GM18907 (cell line): ENCODE measurements around the gene UGT1A4.

Experiments
- ATAC-seq: cut with Tn5 transposase; IDR thresholded peaks from one replicate; pipeline ENCODE4 v1.9.1; 2021; ENCODE audit warnings: mild to moderate bottlenecking, moderate library complexity; ENCODE audit not compliant: unreplicated experiment

Gene UGT1A4

DNA sequence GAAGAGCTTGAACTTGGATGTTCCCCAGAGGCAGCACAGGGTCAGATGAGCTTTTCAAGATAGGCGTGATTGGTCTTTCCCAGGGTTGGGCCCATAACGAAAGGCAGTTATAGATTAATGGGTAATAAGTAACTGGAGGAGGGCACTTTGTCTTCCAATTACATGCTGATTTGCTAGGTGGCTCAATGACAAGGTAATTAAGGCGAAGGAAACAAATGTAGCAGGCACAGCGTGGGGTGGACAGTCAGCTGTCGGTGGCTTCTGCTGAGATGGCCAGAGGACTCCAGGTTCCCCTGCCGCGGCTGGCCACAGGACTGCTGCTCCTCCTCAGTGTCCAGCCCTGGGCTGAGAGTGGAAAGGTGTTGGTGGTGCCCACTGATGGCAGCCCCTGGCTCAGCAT is at the start of gene UGT1A4:
Gene UGT1A4 (plus strand): TSS at position 185 of the 400 bp plus-strand sequence. CDS start 85 bp downstream, at position 270.
- ATAC-seq, result no peak

DNA sequence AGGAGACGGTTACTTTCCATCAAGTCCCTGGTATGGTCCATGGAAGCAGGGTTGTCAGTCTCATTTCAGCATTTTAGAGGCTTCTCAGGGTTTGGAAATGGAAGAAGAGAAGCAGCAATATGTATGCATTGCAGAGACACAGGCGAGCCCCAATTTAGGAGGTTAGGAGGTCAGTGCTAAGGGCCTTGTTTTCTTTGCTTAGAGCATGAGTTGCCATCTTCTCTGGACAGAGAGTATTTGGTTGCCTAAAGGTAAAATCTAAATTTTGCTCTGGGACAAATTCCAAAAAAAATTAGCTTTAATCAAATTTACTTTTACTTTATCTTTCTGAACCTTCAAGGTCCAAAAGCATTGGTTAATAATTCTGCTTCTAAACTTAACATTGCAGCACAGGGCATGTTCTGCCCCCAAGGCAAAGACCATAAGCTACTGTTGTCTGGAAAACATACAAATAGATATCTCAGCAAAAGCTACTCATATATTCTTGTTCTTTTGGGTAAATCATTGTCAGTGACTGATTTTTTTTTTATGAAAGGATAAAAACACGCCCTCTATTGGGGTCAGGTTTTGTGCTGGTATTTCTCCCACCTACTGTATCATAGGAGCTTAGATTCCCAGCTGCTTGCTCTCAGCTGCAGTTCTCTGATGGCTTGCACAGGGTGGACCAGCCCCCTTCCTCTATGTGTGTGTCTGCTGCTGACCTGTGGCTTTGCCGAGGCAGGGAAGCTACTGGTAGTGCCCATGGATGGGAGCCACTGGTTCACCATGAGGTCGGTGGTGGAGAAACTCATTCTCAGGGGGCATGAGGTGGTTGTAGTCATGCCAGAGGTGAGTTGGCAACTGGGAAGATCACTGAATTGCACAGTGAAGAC is 47.0 kb upstream of the UGT1A4 start, which contains the start of gene UGT1A9:
Gene UGT1A9 (plus strand): TSS at position 609 of the 872 bp plus-strand sequence. CDS start 37 bp downstream, at position 646.
- no peak for ATAC-seq

DNA sequence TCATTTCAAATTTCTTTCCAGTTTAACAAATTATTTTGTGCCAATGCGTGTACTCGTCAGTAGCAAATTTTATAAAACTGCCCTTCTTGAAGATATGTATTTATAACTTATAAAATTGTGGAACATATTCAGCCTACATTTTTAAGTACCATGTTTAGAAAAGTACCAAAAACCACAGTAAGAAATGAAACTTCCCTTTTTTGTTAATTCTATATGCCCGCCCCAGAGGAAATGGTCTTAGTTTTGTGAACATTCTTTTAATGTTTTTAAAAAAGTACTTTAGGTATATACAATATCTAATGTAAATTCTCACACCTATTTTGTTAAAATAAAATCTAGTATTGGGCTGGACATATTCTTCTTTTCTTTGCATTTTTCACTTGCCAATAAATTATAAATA is 45.6 kb upstream of the UGT1A4 start:
- no peak for ATAC-seq

DNA sequence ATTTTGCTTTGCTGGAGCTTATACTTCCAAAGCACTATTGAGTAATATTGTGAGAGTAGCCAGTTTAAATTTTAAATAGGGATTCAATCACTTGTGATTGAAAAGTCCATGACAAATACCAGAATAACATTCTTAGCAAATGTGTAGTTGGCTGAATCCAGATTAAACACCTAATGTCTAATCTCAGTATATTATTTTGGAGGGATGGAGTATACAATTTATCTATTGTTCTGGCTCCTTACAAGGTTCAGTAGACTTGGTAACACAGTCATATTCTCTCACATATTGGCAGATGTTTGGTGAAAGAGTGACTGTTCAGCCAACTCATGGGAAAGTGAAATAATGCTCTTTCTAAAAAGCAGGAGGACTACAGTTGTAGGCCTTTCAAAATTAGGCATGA is 44.6 kb upstream of the UGT1A4 start:
- no peak for ATAC-seq

GRCh38 chr2:233674314-233674713 is 44.2 kb upstream of the UGT1A4 start:
- ATAC-seq, result no peak

DNA sequence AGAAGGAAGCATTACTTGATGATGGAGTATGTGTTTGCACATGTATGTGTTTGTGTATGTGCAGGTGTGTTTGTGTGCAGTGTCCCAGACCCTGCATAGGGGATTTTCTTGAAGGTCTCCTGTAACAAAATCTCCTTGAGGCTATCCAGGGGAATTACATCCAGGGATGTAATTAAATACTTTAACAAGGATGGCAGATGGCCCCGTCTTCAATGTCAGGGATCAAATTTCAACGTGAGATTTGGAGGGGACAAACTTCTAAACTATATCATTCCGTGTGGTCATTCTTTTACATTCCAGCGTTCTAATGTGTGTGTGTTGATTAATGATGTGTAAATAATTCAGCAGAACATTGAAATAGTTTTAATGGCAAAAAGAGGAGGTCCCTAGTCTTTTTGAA is 43.5 kb upstream of the UGT1A4 start:
- ATAC-seq, result no peak

- ATAC-seq, result no peak
These were observed 42.5 kb upstream of the UGT1A4 start for GRCh38 chr2:233676046-233676445.

DNA sequence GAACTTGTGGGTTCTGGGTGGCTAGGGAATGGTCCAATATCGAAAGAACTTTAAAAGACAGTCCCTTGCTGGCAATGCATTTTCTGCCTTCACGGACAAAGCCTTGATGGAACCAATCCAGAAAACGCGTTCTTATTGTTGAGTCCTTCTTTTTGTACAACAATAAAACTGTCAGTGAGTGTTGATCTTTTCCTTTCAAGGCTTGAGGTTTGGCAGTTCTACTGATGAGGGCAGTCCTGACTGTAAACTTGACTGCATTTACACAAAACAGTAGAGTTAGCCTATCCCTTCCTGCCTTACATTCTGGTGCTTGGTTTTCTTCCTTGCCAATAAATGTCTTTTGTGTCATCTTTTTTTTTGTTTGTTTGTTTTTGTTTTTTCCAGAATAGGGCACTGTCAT is 39.3 kb upstream of the UGT1A4 start:
- no peak for ATAC-seq

GRCh38 chr2:233680361-233681045 is 38.0 kb upstream of the UGT1A4 start:
- ATAC-seq, result no peak

DNA sequence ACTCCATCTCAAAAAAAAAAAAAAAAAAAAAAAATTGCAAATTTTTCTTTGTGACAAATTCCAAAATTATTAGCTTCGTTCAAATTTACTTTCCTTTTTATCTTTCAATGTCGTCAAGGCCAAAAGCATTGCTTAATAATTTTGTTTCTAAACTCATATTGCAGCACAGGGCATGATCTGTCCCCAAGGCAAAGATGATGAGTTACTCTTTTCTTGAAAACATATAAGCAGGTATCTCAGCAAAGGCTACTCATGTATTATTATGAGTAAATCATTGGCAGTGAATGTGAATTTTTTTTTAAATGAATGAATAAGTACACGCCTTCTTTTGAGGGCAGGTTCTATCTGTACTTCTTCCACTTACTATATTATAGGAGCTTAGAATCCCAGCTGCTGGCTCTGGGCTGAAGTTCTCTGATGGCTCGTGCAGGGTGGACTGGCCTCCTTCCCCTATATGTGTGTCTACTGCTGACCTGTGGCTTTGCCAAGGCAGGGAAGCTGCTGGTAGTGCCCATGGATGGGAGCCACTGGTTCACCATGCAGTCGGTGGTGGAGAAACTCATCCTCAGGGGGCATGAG is 36.9 kb upstream of the UGT1A4 start, which contains the start of gene UGT1A7:
Gene UGT1A7 (plus strand): TSS at position 381 of the 579 bp plus-strand sequence. CDS start 37 bp downstream, at position 418.
- no peak for ATAC-seq

DNA sequence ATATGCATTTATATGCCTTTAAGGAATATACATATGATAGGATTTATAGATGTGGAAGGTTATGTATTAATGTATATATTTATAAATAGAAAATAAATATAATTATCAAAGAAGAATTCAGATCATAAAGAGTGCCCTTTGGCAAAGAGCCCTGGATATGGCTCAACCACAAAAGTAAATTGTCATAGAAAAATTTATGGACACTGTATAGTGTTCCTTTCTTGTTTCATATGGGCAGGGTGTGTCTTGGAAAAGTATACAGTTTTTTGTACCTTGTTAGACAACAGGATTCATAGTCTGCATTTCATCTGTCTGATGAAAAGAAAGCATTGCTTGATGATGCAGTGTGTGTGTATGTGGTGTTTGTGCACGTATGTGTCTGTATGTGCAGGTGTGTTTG is 33.9 kb upstream of the UGT1A4 start:
- ATAC-seq, result no peak

- ATAC-seq, result no peak
These were observed 31.6 kb upstream of the UGT1A4 start for GRCh38 chr2:233686928-233687327.

DNA sequence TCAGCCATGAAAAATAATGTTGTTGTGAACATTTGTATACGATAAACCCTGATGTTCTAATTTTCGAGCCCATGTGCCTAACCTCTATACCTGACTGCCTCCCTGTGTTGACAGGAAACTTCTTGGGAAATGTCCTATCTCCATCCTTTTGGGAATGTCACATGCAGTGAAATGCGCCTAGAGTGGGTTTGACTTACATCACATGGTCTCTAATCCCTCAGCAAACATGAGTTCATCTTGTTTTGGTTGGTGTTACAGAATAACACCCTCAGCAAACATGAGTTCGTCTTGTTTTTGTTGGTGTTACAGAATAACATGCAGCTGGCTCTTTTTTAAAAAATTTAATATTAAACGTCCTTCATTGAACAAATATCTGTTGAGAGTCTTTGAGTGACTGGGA is 30.2 kb upstream of the UGT1A4 start:
- no peak for ATAC-seq

GRCh38 chr2:233689031-233689430 is 29.5 kb upstream of the UGT1A4 start:
- no peak for ATAC-seq

DNA sequence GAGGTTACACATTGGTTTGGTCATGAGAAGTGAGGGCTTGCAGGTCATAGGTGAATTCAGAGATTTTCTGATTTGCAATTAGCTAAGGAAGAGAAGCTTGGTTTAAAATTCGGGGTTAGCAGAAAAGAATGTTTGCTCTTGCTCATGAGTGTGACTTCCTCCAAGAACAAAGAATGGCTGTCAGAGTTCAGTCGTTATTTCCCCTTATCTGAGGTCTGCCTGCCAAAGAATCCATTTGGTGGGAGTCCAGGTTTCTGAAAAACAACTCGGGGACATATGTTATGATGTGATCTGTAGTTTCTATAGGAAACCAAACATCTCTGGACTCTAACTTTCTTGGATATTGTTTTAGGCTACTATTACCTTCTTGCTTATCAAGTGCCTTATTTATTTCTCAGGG is 29.0 kb upstream of the UGT1A4 start:
- ATAC-seq, result no peak

- ATAC-seq, result no peak
These were observed 28.1 kb upstream of the UGT1A4 start for GRCh38 chr2:233690444-233690843.

DNA sequence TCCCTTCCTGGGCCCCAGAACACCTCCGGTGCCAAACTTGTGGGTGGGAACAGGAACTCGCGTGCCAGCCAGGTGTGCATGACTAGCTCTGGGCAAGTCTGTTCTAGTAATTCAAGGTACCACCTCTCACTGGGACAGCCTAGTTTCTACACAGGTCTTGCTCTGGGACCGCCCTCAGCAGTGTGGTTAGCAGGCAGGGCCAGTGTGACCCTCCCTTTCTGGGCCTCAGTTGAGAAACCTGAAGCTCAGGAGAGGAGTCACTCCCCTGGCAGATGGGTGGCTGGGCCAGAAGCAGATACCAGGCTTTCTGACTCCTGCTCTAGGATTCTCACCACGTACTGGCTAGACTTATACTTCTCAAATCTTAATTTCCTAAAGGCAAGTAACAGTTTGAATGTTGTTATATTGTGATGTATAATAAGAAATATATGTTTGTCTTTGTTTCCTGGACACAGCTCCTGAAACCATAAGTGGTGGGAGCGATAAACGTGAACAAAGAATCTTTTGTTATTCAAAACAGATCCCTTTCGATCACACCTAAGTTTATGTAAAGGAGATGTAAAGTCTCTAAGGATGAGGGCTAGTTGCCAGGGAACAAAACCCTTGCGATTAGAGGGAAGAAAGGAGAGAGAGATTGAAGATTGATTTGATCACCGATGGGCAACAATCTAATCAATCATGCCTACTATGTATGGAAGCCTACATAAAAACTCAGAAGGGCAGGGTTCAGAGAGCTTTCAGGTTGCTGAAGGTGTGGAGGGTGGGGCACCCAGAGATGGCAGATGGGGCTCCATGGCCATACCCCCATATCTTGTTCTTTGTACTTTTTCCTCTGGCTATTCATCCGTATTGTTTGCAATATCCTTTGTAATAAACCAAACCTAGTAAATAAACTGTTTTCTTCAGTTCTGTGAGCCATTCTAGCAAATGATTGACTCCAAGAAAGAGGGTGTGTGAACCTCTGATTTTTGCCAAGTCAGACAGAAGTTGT is 26.8 kb upstream of the UGT1A4 start:
- no peak for ATAC-seq

- ATAC-seq, result no peak
These were observed 25.9 kb upstream of the UGT1A4 start, which contains the start of gene UGT1A6 for GRCh38 chr2:233692648-233693047. Gene UGT1A6, plus strand, starts transcription at chr2:233692890. Its CDS starts 115 bp downstream, at chr2:233693005.

GRCh38 chr2:233693963-233694362 is 24.6 kb upstream of the UGT1A4 start:
- no peak for ATAC-seq

GRCh38 chr2:233698740-233699139 is 19.8 kb upstream of the UGT1A4 start:
- no peak for ATAC-seq
